ENCODE results near the gene TECPR2. TPM values are rescaled to one million over a fixed set of nuclear protein-coding genes. Genes with fewer than 3 reads are reported as not detected.

The TECPR2 gene
- total and polyA plus RNA-seq, 2 of the 13 experiments (the other 11 are each of a cell fraction or from before 2014, with no cell fraction given), result 3.5 to 5.7 TPM

- TF ChIP-seq ZNF546 (CRISPR knock-in tag; conservative IDR thresholded peaks at IDR 0.05), result no peak
- no peak for TF ChIP-seq SMARCC2 (IDR thresholded peaks at IDR 0.05)
- TF ChIP-seq ZNF687 (CRISPR knock-in tag; IDR thresholded peaks at IDR 0.05), result peak; percentile 94
- TF ChIP-seq ZNF549 (CRISPR knock-in tag; IDR thresholded peaks at IDR 0.05), result no peak
- no peak for TF ChIP-seq ZNF780A (CRISPR knock-in tag; IDR thresholded peaks at IDR 0.05)
- no peak for TF ChIP-seq ZSCAN29 (CRISPR knock-in tag; conservative IDR thresholded peaks at IDR 0.05)
- TF ChIP-seq ZBTB3 (CRISPR knock-in tag; IDR thresholded peaks at IDR 0.05; ENCODE audit: borderline replicate concordance, low read depth), result peak; percentile 50; the same call in 1 of the 2 replicates
- 0 out of 2 replicates have a peak, but pooled peaks have one; percentile 42 for TF ChIP-seq SNAI1 (CRISPR knock-in tag; IDR thresholded peaks at IDR 0.05; ENCODE audit: borderline replicate concordance)
- peak; percentile 63 for TF ChIP-seq RFX5 (IDR thresholded peaks at IDR 0.05; ENCODE audit: low read depth, low read length)
- no peak for TF ChIP-seq PBX2 (CRISPR knock-in tag; IDR thresholded peaks at IDR 0.05)
- no peak for TF ChIP-seq ZSCAN30 (CRISPR knock-in tag; IDR thresholded peaks at IDR 0.05)
- peak; percentile 75 for TF ChIP-seq YY1 (IDR thresholded peaks at IDR 0.05; ENCODE audit: insufficient read depth, insufficient replicate concordance, low read depth, low read length)
- TF ChIP-seq SRSF4 (IDR thresholded peaks at IDR 0.05; ENCODE audit: low read depth, low read length, poor library complexity, severe bottlenecking), result no peak
- peak; percentile 91 for TF ChIP-seq SMAD3 (CRISPR knock-in tag; IDR thresholded peaks at IDR 0.05)
- 0 out of 2 replicates have a peak, but pooled peaks have one; percentile 45 for TF ChIP-seq KMT2A (CRISPR knock-in tag; IDR thresholded peaks at IDR 0.05)
- no peak for TF ChIP-seq ZMAT5 (CRISPR knock-in tag; IDR thresholded peaks at IDR 0.05; ENCODE audit: borderline replicate concordance, low read depth)
- 0 out of 2 replicates have a peak, but pooled peaks have one; percentile 50 for TF ChIP-seq ZNF430 (CRISPR knock-in tag; IDR thresholded peaks at IDR 0.05)
- TF ChIP-seq AKNA (CRISPR knock-in tag; IDR thresholded peaks at IDR 0.05; ENCODE audit: borderline replicate concordance), result no peak
- TF ChIP-seq ZNF772 (CRISPR knock-in tag; IDR thresholded peaks at IDR 0.05), result peak; percentile 65; the same call in 1 of the 2 replicates
These were observed 161.9 kb downstream of the TECPR2 start (continued) for GRCh38 chr14:102524451-102525218.
